WTC11 (cell line): Measurements from ENCODE around the gene TEKTIP1. TPM values are rescaled to one million over a fixed set of nuclear protein-coding genes. Genes with fewer than 3 reads are reported as not detected.

ENCODE experiments used
- ATAC-seq: fragments of 200-7000 bp; cut with Tn5 transposase; 2 replicates; pipeline ENCODE4 v1.10.0; 2021; ENCODE audit warnings: mild to moderate bottlenecking, moderate library complexity
- CTCF ChIA-PET: fragments of 300-600 bp; sonication (Branson Sonifier 250); formaldehyde crosslinking; loops from one replicate; lab custom pipeline; 2021; ENCODE audit warnings: antibody characterized with exemption; lab: Charles Lee
- POLR2A ChIA-PET: fragments of 350-600 bp; sonication (Branson Sonifier 250); formaldehyde crosslinking; loops from one replicate; lab custom pipeline; 2021; ENCODE audit warnings: antibody characterized with exemption; lab: Charles Lee
- DNase-seq: peaks from one replicate; pipeline ENCODE4 v3.0.0; 2021; ENCODE audit warnings: low spot score
- H3K27ac Mint-ChIP-seq: 2 replicates; pipeline ENCODE4 v1.8.0; 2021; ENCODE audit warnings: mixed read lengths
- H3K27me3 Mint-ChIP-seq: 2 replicates; pipeline ENCODE4 v1.8.0; 2021; ENCODE audit warnings: low read depth, mild to moderate bottlenecking, moderate library complexity, mixed read lengths
- H3K36me3 Mint-ChIP-seq: 2 replicates; pipeline ENCODE4 v1.8.0; 2021; ENCODE audit warnings: mixed read lengths
- H3K4me1 Mint-ChIP-seq: 2 replicates; pipeline ENCODE4 v1.8.0; 2022; ENCODE audit warnings: mixed read lengths
- H3K4me3 Mint-ChIP-seq: 2 replicates; pipeline ENCODE4 v1.8.0; 2021; ENCODE audit warnings: mild to moderate bottlenecking, moderate library complexity, mixed read lengths
- H3K9me3 Mint-ChIP-seq: 2 replicates; pipeline ENCODE4 v1.8.0; 2021; ENCODE audit warnings: mixed read lengths
- ATF1 ChIP-seq: sonication (generic); formaldehyde crosslinking; IDR thresholded peaks from 2 replicates; pipeline ENCODE4 v1.8.1; 2023; ENCODE audit warnings: mild to moderate bottlenecking, moderate library complexity, missing genetic modification reagents
- CREM ChIP-seq: sonication (generic); formaldehyde crosslinking; IDR thresholded peaks from 2 replicates; pipeline ENCODE4 v1.8.1; 2022; ENCODE audit warnings: mild to moderate bottlenecking, missing genetic modification reagents, moderate library complexity
- E2F5 ChIP-seq: sonication (generic); formaldehyde crosslinking; IDR thresholded peaks from 2 replicates; pipeline ENCODE4 v1.8.1; 2022; ENCODE audit warnings: mild to moderate bottlenecking, moderate library complexity, missing genetic modification reagents
- ERG ChIP-seq: fragments of 250-450 bp; sonication (Bioruptor Pico); IDR thresholded peaks from 2 replicates; pipeline ENCODE4 v1.8.0; 2021; ENCODE audit warnings: mild to moderate bottlenecking
- FOXK1 ChIP-seq: sonication (generic); formaldehyde crosslinking; IDR thresholded peaks from 2 replicates; pipeline ENCODE4 v1.8.0; 2022; ENCODE audit warnings: mild to moderate bottlenecking, moderate library complexity, missing genetic modification reagents
- GABPB1 ChIP-seq: sonication (generic); formaldehyde crosslinking; IDR thresholded peaks from 2 replicates; pipeline ENCODE4 v1.8.1; 2023; ENCODE audit warnings: mild to moderate bottlenecking, missing genetic modification reagents
- MXD4 ChIP-seq: fragments of 250-450 bp; sonication (Bioruptor Pico); IDR thresholded peaks from 2 replicates; pipeline ENCODE4 v1.8.0; 2021; ENCODE audit warnings: mild to moderate bottlenecking, moderate library complexity, borderline replicate concordance
- MYBL2 ChIP-seq: sonication (generic); formaldehyde crosslinking; IDR thresholded peaks from 2 replicates; pipeline ENCODE4 v1.8.1; 2023; ENCODE audit warnings: mild to moderate bottlenecking, moderate library complexity, missing genetic modification reagents
- NFYB ChIP-seq: sonication (generic); formaldehyde crosslinking; conservative IDR thresholded peaks from 2 replicates; pipeline ENCODE4 v1.8.0; 2022; ENCODE audit warnings: low read depth, missing genetic modification reagents
- RORB ChIP-seq: fragments of 250-450 bp; sonication (Bioruptor Pico); IDR thresholded peaks from 2 replicates; pipeline ENCODE4 v1.9.0; 2021; ENCODE audit warnings: mild to moderate bottlenecking
- SP1 ChIP-seq: sonication (generic); formaldehyde crosslinking; conservative IDR thresholded peaks from 2 replicates; pipeline ENCODE4 v1.8.1; 2022; ENCODE audit warnings: missing genetic modification reagents
- TCF7 ChIP-seq: sonication (generic); formaldehyde crosslinking; IDR thresholded peaks from 2 replicates; pipeline ENCODE4 v1.8.0; 2022; ENCODE audit warnings: mild to moderate bottlenecking, low read depth, missing genetic modification reagents, moderate library complexity
- ZNF232 ChIP-seq: sonication (generic); formaldehyde crosslinking; IDR thresholded peaks from 2 replicates; pipeline ENCODE4 v1.8.0; 2022; ENCODE audit warnings: mild to moderate bottlenecking, missing genetic modification reagents
- ZNF281 ChIP-seq: sonication (generic); formaldehyde crosslinking; IDR thresholded peaks from 2 replicates; pipeline ENCODE4 v1.8.0; 2023; ENCODE audit warnings: mild to moderate bottlenecking, missing genetic modification reagents
- total RNA-seq: library from RNA; stranded (reverse); gene quantifications from 3 replicates; pipeline ENCODE4 v1.2.3, GENCODE V29; 2021
- TF ChIP-seq, protein P1 (sequence below): sonication (generic); formaldehyde crosslinking; IDR thresholded peaks from 2 replicates; pipeline ENCODE4 v1.8.0; 2023; ENCODE audit warnings: missing genetic modification reagents, mild to moderate bottlenecking, borderline replicate concordance
- TF ChIP-seq, protein P2 (sequence below): sonication (generic); formaldehyde crosslinking; IDR thresholded peaks from 2 replicates; pipeline ENCODE4 v1.8.1; 2023; ENCODE audit warnings: mild to moderate bottlenecking, moderate library complexity, missing genetic modification reagents
- TF ChIP-seq, protein P3 (sequence below): sonication (generic); formaldehyde crosslinking; IDR thresholded peaks from 2 replicates; pipeline ENCODE4 v1.8.0; 2023; ENCODE audit warnings: missing genetic modification reagents
- TF ChIP-seq, protein P4 (sequence below): sonication (generic); formaldehyde crosslinking; IDR thresholded peaks from 2 replicates; pipeline ENCODE4 v1.8.0; 2022; ENCODE audit warnings: mild to moderate bottlenecking, missing genetic modification reagents

TEKTIP1 gene
- total RNA-seq, 1 experiment from 2014 or later, result 6.3 TPM

DNA sequence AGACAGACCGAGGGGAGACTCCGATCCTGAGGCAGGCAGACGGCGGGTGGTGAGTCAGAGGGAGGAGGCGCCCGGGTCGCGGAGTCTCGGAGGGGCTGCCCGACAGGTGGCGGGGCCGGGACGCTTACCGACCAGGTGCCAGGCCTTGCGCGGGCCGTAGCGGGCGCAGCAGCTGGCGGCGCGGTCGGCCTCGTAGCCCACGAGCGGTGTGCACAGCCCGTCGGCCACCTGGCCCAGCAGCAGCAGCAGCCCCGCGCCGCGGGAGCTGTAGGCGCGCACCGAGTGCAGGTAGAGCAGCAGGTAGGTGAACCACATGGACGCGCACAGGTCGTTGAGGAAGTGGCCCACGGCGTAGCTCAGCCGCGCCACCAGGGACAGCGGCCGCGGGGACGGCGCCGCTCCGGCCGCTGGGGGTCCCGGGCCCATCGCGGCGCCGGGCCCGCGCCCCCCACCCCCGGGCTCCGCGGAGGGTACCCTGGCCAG is 18.0 kb downstream of the TEKTIP1 start:
- TF ChIP-seq E2F5 (CRISPR knock-in tag) (0 out of 2 replicates have a peak, but pooled peaks have one; percentile 29), ERG (CRISPR knock-in tag) (no peak), MYBL2 (CRISPR knock-in tag) (no peak), FOXK1 (CRISPR knock-in tag) (no peak), ATF1 (CRISPR knock-in tag) (no peak), CREM (CRISPR knock-in tag) (peak; percentile 46; the same call in 1 of the 2 replicates), ZNF232 (no peak), MXD4 (CRISPR knock-in tag) (no peak)
- TF ChIP-seq, protein P1, sequence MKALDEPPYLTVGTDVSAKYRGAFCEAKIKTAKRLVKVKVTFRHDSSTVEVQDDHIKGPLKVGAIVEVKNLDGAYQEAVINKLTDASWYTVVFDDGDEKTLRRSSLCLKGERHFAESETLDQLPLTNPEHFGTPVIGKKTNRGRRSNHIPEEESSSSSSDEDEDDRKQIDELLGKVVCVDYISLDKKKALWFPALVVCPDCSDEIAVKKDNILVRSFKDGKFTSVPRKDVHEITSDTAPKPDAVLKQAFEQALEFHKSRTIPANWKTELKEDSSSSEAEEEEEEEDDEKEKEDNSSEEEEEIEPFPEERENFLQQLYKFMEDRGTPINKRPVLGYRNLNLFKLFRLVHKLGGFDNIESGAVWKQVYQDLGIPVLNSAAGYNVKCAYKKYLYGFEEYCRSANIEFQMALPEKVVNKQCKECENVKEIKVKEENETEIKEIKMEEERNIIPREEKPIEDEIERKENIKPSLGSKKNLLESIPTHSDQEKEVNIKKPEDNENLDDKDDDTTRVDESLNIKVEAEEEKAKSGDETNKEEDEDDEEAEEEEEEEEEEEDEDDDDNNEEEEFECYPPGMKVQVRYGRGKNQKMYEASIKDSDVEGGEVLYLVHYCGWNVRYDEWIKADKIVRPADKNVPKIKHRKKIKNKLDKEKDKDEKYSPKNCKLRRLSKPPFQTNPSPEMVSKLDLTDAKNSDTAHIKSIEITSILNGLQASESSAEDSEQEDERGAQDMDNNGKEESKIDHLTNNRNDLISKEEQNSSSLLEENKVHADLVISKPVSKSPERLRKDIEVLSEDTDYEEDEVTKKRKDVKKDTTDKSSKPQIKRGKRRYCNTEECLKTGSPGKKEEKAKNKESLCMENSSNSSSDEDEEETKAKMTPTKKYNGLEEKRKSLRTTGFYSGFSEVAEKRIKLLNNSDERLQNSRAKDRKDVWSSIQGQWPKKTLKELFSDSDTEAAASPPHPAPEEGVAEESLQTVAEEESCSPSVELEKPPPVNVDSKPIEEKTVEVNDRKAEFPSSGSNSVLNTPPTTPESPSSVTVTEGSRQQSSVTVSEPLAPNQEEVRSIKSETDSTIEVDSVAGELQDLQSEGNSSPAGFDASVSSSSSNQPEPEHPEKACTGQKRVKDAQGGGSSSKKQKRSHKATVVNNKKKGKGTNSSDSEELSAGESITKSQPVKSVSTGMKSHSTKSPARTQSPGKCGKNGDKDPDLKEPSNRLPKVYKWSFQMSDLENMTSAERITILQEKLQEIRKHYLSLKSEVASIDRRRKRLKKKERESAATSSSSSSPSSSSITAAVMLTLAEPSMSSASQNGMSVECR (CRISPR knock-in tag), result peak; percentile 30; the same call in 1 of the 2 replicates
- Mint-ChIP-seq H3K4me3 (peak overlapping the region; percentile 93), H3K4me1 (peaks cover 12% of the 10 kb centered on the region), H3K27me3 (peaks cover 29% of the 10 kb centered on the region), H3K9me3 (no peaks in the 10 kb centered on the region), H3K27ac (no peak overlapping the region), H3K36me3 (no peaks in the 10 kb centered on the region)
- ChIA-PET CTCF (interaction anchor here (0.9 to 2.7 kb wide), 6 partner anchors 9 to 72 kb away, joined by 3 to 20 read pairs (median 5); no protein-coding TSS in a partner anchor), POLR2A (interaction anchor here (1.0 to 1.4 kb wide), 2 partner anchors 11 to 113 kb away, joined by 3 to 4 read pairs; no protein-coding TSS in a partner anchor)
- DNase-seq, result peak; percentile 36
- ATAC-seq, result peak; percentile 14

GRCh38 chr19:3557461-3558248 is 18.7 kb downstream of the TEKTIP1 start, which contains the start of gene MFSD12:
TSS of gene MFSD12 (minus strand) at chr19:3557586. CDS start at chr19:3557403, 183 bp downstream.
- ChIA-PET CTCF (interaction anchor here (0.9 to 2.7 kb wide), 5 partner anchors 10 to 72 kb away, joined by 3 to 20 read pairs (median 5); no protein-coding TSS in a partner anchor), POLR2A (interaction anchor here (1.4 kb wide), 1 partner anchor 12 kb away, joined by 4 read pairs; no protein-coding TSS in a partner anchor)
- ATAC-seq, result peak; percentile 93
- H3K4me1 Mint-ChIP-seq, result peaks cover 12% of the 10 kb centered on the region
- peaks cover 32% of the 10 kb centered on the region for H3K27me3 Mint-ChIP-seq
- H3K36me3 Mint-ChIP-seq, result no peaks in the 10 kb centered on the region
- peak within 1 kb of the TSS; percentile 93 for H3K4me3 Mint-ChIP-seq
- no peaks in the 10 kb centered on the region for H3K9me3 Mint-ChIP-seq
- H3K27ac Mint-ChIP-seq, result peak within 1 kb of the TSS; percentile 49; the same call in 1 of the 2 replicates
- DNase-seq, result peak; percentile 96
- TF ChIP-seq ZNF281 (CRISPR knock-in tag) (0 out of 2 replicates have a peak, but pooled peaks have one; percentile 19), NFYB (CRISPR knock-in tag) (peak; percentile 93), SP1 (CRISPR knock-in tag) (peak; percentile 99), GABPB1 (CRISPR knock-in tag) (peak; percentile 58), RORB (CRISPR knock-in tag) (no peak), TCF7 (CRISPR knock-in tag) (no peak)
- TF ChIP-seq, protein P2, sequence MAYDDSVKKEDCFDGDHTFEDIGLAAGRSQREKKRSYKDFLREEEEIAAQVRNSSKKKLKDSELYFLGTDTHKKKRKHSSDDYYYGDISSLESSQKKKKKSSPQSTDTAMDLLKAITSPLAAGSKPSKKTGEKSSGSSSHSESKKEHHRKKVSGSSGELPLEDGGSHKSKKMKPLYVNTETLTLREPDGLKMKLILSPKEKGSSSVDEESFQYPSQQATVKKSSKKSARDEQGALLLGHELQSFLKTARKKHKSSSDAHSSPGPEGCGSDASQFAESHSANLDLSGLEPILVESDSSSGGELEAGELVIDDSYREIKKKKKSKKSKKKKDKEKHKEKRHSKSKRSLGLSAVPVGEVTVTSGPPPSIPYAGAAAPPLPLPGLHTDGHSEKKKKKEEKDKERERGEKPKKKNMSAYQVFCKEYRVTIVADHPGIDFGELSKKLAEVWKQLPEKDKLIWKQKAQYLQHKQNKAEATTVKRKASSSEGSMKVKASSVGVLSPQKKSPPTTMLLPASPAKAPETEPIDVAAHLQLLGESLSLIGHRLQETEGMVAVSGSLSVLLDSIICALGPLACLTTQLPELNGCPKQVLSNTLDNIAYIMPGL, result peak; percentile 32
- TF ChIP-seq, protein P3, sequence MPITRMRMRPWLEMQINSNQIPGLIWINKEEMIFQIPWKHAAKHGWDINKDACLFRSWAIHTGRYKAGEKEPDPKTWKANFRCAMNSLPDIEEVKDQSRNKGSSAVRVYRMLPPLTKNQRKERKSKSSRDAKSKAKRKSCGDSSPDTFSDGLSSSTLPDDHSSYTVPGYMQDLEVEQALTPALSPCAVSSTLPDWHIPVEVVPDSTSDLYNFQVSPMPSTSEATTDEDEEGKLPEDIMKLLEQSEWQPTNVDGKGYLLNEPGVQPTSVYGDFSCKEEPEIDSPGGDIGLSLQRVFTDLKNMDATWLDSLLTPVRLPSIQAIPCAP (CRISPR knock-in tag), result 0 out of 2 replicates have a peak, but pooled peaks have one; percentile 13
- TF ChIP-seq, protein P4, sequence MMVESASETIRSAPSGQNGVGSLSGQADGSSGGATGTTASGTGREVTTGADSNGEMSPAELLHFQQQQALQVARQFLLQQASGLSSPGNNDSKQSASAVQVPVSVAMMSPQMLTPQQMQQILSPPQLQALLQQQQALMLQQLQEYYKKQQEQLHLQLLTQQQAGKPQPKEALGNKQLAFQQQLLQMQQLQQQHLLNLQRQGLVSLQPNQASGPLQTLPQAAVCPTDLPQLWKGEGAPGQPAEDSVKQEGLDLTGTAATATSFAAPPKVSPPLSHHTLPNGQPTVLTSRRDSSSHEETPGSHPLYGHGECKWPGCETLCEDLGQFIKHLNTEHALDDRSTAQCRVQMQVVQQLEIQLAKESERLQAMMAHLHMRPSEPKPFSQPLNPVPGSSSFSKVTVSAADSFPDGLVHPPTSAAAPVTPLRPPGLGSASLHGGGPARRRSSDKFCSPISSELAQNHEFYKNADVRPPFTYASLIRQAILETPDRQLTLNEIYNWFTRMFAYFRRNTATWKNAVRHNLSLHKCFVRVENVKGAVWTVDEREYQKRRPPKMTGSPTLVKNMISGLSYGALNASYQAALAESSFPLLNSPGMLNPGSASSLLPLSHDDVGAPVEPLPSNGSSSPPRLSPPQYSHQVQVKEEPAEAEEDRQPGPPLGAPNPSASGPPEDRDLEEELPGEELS (CRISPR knock-in tag), result 0 out of 2 replicates have a peak, but pooled peaks have one; percentile 44
